DOHH2 (cell line): ENCODE data around the gene FA2H.

Source experiments
- H3F3A ChIP-seq: fragments of 200-600 bp; sonication (generic), shearing (Covaris generic); 2 replicates; pipeline ENCODE4 v1.6.0; 2016; ENCODE audit warnings: antibody characterized with exemption, mild to moderate bottlenecking; ENCODE audit not compliant: control insufficient read depth, insufficient read depth
- H3K27ac ChIP-seq: fragments of 200-600 bp; sonication (generic); 2 replicates; pipeline ENCODE4 v1.5.1; 2014; ENCODE audit warnings: low read depth, mild to moderate bottlenecking, low read length, moderate library complexity
- H3K27me3 ChIP-seq: fragments of 200-600 bp; sonication (generic); 2 replicates; pipeline ENCODE4 v1.6.1; 2014; ENCODE audit warnings: mild to moderate bottlenecking, low read length, mixed read lengths; ENCODE audit not compliant: control insufficient read depth
- H3K36me3 ChIP-seq: fragments of 200-600 bp; sonication (generic); 2 replicates; pipeline ENCODE4 v1.6.1; 2014; ENCODE audit warnings: mild to moderate bottlenecking, low read length, moderate library complexity, mixed read lengths; ENCODE audit not compliant: control insufficient read depth
- H3K4me1 ChIP-seq: fragments of 200-600 bp; sonication (generic); 2 replicates; pipeline ENCODE4 v1.6.1; 2014; ENCODE audit warnings: mild to moderate bottlenecking, low read length, mixed read lengths; ENCODE audit not compliant: control insufficient read depth
- H3K4me2 ChIP-seq: fragments of 200-600 bp; sonication (generic); 2 replicates; pipeline ENCODE4 v1.6.0; 2014; ENCODE audit warnings: mild to moderate bottlenecking, low read length, moderate library complexity
- H3K4me3 ChIP-seq: fragments of 200-600 bp; sonication (generic); 2 replicates; pipeline ENCODE4 v1.5.1; 2014; ENCODE audit warnings: mild to moderate bottlenecking, low read length, mixed read lengths
- H3K79me2 ChIP-seq: fragments of 200-600 bp; sonication (generic); 2 replicates; pipeline ENCODE4 v1.6.1; 2014; ENCODE audit warnings: mild to moderate bottlenecking, low read length, mixed read lengths; ENCODE audit not compliant: control insufficient read depth
- H3K9me2 ChIP-seq: fragments of 200-600 bp; sonication (generic); replicated peaks from 2 replicates; pipeline ENCODE4 v1.6.1; 2014; ENCODE audit warnings: mild to moderate bottlenecking, low read length, mixed read lengths; ENCODE audit not compliant: control insufficient read depth
- H3K9me3 ChIP-seq: fragments of 200-600 bp; sonication (generic); 2 replicates; pipeline ENCODE4 v1.6.1; 2014; ENCODE audit warnings: antibody characterized with exemption, low read length, mixed read lengths; ENCODE audit not compliant: control insufficient read depth, insufficient read depth
- H4K20me1 ChIP-seq: fragments of 200-600 bp; sonication (generic); 2 replicates; pipeline ENCODE4 v1.6.0; 2014; ENCODE audit warnings: low read depth, mild to moderate bottlenecking, antibody characterized with exemption, low read length, moderate library complexity; ENCODE audit not compliant: control insufficient read depth, insufficient read depth
- EZH2phosphoT487 ChIP-seq: fragments of 200-600 bp; sonication (generic); IDR thresholded peaks from 2 replicates; pipeline ENCODE4 v1.6.1; 2017; ENCODE audit warnings: borderline replicate concordance, mild to moderate bottlenecking, antibody characterized with exemption, low read length, moderate library complexity, mixed read lengths
- TF ChIP-seq, protein P1 (sequence below): fragments of 200-600 bp; sonication (generic); IDR thresholded peaks from one replicate; pipeline ENCODE4 v1.5.1; 2014; ENCODE audit warnings: antibody characterized with exemption, mild to moderate bottlenecking, low read depth, low read length; ENCODE audit not compliant: poor library complexity, severe bottlenecking

The FA2H gene

GRCh38 chr16:74736531-74737157 is 38.0 kb downstream of the FA2H start:
- Histone ChIP-seq H3K9me2 (no peaks in the 10 kb centered on the region), H3K27me3 (no peaks in the 10 kb centered on the region)

GRCh38 chr16:74735554-74735953 is 39.1 kb downstream of the FA2H start:
- Histone ChIP-seq H3F3A (no peaks in the 10 kb centered on the region), H3K27me3 (no peaks in the 10 kb centered on the region), H4K20me1 (no peaks in the 10 kb centered on the region), H3K4me3 (no peak overlapping the region), H3K79me2 (no peaks in the 10 kb centered on the region), H3K4me1 (no peaks in the 10 kb centered on the region), H3K9me3 (no peaks in the 10 kb centered on the region), H3K4me2 (no peak overlapping the region), H3K9me2 (no peaks in the 10 kb centered on the region), H3K36me3 (no peaks in the 10 kb centered on the region), H3K27ac (no peak overlapping the region)
- TF ChIP-seq, protein P1, sequence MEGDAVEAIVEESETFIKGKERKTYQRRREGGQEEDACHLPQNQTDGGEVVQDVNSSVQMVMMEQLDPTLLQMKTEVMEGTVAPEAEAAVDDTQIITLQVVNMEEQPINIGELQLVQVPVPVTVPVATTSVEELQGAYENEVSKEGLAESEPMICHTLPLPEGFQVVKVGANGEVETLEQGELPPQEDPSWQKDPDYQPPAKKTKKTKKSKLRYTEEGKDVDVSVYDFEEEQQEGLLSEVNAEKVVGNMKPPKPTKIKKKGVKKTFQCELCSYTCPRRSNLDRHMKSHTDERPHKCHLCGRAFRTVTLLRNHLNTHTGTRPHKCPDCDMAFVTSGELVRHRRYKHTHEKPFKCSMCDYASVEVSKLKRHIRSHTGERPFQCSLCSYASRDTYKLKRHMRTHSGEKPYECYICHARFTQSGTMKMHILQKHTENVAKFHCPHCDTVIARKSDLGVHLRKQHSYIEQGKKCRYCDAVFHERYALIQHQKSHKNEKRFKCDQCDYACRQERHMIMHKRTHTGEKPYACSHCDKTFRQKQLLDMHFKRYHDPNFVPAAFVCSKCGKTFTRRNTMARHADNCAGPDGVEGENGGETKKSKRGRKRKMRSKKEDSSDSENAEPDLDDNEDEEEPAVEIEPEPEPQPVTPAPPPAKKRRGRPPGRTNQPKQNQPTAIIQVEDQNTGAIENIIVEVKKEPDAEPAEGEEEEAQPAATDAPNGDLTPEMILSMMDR = no peak
- TF ChIP-seq EZH2phosphoT487 = no peak

More at GRCh38 chr16:74736531-74737157, 38.0 kb downstream of the FA2H start:
- H3K9me3 ChIP-seq = no peaks in the 10 kb centered on the region
- no peaks in the 10 kb centered on the region for H3K79me2 ChIP-seq
- no peak for TF ChIP-seq EZH2phosphoT487
- TF ChIP-seq, protein P1 = no peak
- no peak overlapping the region for H3K4me2 ChIP-seq
- H4K20me1 ChIP-seq = no peaks in the 10 kb centered on the region
- no peak overlapping the region for H3K27ac ChIP-seq
- no peaks in the 10 kb centered on the region for H3F3A ChIP-seq
- no peak overlapping the region for H3K4me3 ChIP-seq
- no peaks in the 10 kb centered on the region for H3K36me3 ChIP-seq
- no peaks in the 10 kb centered on the region for H3K4me1 ChIP-seq

GRCh38 chr16:74735162-74735452 is 39.5 kb downstream of the FA2H start:
- TF ChIP-seq, protein P1 = no peak
- TF ChIP-seq EZH2phosphoT487 = no peak
- H4K20me1 ChIP-seq = no peaks in the 10 kb centered on the region
- no peaks in the 10 kb centered on the region for H3F3A ChIP-seq
- no peaks in the 10 kb centered on the region for H3K4me1 ChIP-seq
- no peaks in the 10 kb centered on the region for H3K9me2 ChIP-seq
- no peaks in the 10 kb centered on the region for H3K79me2 ChIP-seq
- H3K27ac ChIP-seq = no peak overlapping the region
- H3K4me3 ChIP-seq = no peak overlapping the region
- no peaks in the 10 kb centered on the region for H3K27me3 ChIP-seq
- no peaks in the 10 kb centered on the region for H3K9me3 ChIP-seq
- H3K36me3 ChIP-seq = no peaks in the 10 kb centered on the region
- H3K4me2 ChIP-seq = no peak overlapping the region
